Measurements from ENCODE around the gene KIRREL3.
A peak's percentile ranks its signal among the peaks of the same experiment; 100 is the strongest.

Gene KIRREL3

DNA sequence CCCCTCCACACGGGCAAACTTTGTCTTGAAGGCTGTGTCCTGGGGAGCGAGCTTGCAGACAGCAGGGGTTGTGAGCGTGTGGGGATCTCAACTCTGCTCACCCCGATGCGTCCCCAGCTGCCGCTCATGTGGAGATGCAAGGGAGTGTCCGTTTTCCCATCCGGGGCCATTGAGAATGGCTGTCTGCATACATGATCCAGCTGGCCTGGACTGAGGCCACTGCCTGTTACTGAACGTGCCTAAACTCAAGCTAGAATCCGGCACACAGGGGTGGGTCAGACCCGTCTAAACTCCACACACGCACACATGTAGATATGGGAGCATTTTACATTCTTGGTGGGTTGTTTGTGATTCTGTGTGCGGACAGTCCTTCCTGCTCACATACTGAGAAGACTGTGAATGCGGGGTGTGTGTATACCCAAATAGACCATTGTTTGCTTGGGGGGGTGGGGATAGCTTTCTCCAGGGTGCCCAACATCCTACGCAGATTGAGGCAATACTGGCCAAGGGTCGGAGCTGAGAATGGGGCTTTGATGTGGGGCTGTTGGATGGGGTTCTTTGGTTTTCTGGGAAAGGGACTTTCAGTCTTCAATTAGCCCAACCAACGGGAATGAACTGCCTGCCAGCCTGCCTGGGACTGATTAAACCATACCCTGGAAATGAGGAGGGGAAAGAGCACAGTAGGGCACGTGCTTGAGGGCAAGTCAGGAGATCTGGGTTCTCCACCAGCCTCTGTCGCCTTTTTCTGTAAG, 584.7 kb downstream of the KIRREL3 start:
- no peak overlapping the region for H3K4me3 ChIP-seq (ENCODE audit: control insufficient read depth, low read depth, low read length)
- TF ChIP-seq, protein P1, sequence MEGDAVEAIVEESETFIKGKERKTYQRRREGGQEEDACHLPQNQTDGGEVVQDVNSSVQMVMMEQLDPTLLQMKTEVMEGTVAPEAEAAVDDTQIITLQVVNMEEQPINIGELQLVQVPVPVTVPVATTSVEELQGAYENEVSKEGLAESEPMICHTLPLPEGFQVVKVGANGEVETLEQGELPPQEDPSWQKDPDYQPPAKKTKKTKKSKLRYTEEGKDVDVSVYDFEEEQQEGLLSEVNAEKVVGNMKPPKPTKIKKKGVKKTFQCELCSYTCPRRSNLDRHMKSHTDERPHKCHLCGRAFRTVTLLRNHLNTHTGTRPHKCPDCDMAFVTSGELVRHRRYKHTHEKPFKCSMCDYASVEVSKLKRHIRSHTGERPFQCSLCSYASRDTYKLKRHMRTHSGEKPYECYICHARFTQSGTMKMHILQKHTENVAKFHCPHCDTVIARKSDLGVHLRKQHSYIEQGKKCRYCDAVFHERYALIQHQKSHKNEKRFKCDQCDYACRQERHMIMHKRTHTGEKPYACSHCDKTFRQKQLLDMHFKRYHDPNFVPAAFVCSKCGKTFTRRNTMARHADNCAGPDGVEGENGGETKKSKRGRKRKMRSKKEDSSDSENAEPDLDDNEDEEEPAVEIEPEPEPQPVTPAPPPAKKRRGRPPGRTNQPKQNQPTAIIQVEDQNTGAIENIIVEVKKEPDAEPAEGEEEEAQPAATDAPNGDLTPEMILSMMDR (IDR thresholded peaks at IDR 0.05; ENCODE audit: control insufficient read depth, insufficient read depth, low read depth, low read length, missing control alignments), result no peak
- DNase-seq (ENCODE audit: low read depth), result no peak

DNA sequence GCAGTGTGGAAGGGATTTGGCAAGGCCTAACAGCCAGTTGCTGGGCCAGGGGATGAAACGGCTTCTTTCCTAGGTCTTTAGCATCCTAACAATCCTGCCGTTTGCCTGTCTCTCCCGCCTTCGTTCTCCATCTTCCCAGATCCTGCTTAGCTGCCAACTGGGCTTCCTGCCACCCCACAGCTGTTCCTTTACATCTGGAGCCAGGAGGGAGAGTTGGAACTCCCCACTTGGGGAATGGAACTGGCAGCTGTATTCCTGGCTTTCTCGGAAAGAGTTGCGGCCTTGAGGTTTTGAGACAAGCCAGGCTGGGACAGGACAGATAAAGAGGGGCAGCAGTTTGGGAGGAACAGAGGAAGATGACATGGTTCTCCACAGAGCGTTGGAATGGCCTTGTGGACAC, 585.4 kb downstream of the KIRREL3 start:
- TF ChIP-seq, protein P1 (IDR thresholded peaks at IDR 0.05; ENCODE audit: control insufficient read depth, insufficient read depth, low read depth, low read length, missing control alignments), result no peak
- H3K4me3 ChIP-seq (ENCODE audit: control insufficient read depth, low read depth, low read length), result no peak overlapping the region
- peak; percentile 16 for DNase-seq (ENCODE audit: low read depth)

DNA sequence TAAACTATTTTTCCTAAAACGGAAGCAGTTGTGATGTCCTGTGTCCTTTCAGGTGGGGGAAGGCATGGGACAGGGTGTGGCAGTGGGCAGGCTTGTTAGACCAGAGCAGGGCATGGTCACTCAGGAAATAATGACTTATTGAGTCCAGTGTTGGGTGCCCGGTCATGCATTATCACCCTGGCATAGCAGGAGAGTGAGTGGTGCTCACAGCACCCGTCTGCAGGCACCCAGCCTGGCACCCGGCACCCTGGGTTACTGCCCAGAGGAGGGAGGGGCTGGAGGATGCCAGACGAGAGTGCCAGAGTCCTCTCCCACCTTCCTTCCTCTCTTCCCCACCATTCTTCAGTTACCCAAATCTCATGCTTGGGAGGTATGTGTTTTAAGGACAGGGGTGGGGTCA, 586.0 kb downstream of the KIRREL3 start:
- H3K4me3 ChIP-seq (ENCODE audit: control insufficient read depth, low read depth, low read length), result no peak overlapping the region
- DNase-seq (ENCODE audit: low read depth), result no peak
- TF ChIP-seq, protein P1 (IDR thresholded peaks at IDR 0.05; ENCODE audit: control insufficient read depth, insufficient read depth, low read depth, low read length, missing control alignments), result no peak

DNA sequence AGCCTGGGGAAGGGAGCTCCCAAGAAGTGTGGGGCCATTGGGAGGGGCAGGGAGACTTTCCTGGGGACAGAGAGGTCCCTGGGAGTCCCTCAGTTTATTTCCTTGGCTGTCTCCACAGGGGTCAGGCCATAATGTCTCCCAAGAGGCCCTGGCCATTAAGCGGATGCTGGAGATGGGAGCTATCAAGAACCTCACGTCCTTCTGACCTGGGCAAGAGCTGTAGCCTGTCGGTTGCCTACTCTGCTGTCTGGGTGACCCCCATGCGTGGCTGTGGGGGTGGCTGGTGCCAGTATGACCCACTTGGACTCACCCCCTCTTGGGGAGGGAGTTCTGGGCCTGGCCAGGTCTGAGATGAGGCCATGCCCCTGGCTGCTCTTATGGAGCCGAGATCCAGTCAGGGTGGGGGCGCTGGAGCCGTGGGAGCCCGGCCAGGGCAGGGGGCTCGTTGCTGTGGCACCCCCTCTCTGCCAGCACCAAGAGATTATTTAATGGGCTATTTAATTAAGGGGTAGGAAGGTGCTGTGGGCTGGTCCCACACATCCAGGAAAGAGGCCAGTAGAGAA, 586.6 kb downstream of the KIRREL3 start:
- TF ChIP-seq, protein P1 (IDR thresholded peaks at IDR 0.05; ENCODE audit: control insufficient read depth, insufficient read depth, low read depth, low read length, missing control alignments), result no peak

DNA sequence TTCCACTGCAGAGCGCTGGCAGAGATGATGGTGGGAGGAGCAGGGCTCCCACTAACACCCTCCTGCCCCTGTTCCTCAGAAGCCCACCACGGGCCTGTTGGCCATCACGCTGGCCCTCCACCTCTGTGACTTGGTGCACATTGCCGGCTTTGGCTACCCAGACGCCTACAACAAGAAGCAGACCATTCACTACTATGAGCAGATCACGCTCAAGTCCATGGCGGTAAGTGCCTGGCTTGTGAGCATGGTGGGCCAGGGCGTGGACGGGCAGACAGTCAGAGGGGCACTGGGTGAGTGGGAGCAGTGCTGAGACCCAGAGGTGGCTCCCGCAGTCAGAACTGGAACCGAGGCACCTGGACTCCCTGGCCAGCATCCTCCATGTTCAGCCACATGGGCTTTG, 587.1 kb downstream of the KIRREL3 start:
- no peak overlapping the region for H3K4me3 ChIP-seq (ENCODE audit: control insufficient read depth, low read depth, low read length)
- no peak for DNase-seq (ENCODE audit: low read depth)
- TF ChIP-seq, protein P1 (IDR thresholded peaks at IDR 0.05; ENCODE audit: control insufficient read depth, insufficient read depth, low read depth, low read length, missing control alignments), result no peak

More for the DNA sequence above, 586.6 kb downstream of the KIRREL3 start:
- no peak for DNase-seq (ENCODE audit: low read depth)
- H3K4me3 ChIP-seq (ENCODE audit: control insufficient read depth, low read depth, low read length), result no peak overlapping the region

DNA sequence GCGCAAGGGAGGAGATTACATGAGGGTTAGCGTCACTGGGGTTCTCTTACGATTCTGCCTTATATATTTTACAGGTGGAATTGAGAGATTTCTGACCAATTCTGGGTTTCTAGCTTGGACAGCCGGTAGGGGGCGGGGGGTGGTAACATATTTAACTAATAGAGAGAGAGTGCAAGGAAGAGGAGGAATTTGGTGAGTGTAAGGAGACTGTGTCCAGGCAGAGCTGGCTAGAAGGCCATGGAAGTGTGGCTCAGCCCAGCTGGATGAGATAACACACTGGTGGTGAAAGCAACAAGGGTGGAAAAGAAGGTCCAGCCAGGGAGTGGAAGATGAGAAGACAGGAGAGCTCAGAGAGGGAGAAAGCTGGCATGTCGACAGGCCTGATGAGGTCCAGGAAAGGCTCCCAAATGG, 588.6 kb downstream of the KIRREL3 start:
- DNase-seq (ENCODE audit: low read depth), result no peak
- TF ChIP-seq, protein P1 (IDR thresholded peaks at IDR 0.05; ENCODE audit: control insufficient read depth, insufficient read depth, low read depth, low read length, missing control alignments), result peak; percentile 36

More for the DNA sequence above, 588.6 kb downstream of the KIRREL3 start:
- no peak overlapping the region for H3K4me3 ChIP-seq (ENCODE audit: control insufficient read depth, low read depth, low read length)
